Activated T-cell treated with anti-CD3 and anti-CD28 coated beads for 24 hours (primary cell): ENCODE data around the gene DIAPH2.

Experiments used
- DNase-seq: peaks from one replicate; pipeline ENCODE4 v3.0.0-alpha.2; 2020; ENCODE audit warnings: low read depth

The DIAPH2 gene

DNA sequence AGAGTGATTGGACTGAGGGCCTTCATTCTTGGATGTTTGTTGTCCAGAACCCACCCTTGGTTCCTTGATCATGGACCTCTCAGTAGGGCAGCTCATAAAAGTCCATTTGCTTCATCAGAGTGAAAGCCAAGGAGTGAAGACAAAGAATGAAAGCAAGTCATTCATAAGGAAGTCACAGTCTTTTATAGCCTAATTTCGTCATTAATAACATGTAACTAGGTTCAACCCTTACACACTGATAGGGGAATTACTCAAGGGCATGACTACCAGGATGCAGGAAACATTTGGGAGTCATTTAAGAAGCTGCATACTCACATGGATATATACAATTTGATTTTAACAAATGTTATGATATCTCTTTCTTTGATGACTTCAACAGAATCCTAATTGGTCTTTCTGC lies 294.3 kb downstream of the DIAPH2 start:
- DNase-seq = no peak

GRCh38 chrX:96979766-96980165 lies 295.1 kb downstream of the DIAPH2 start:
- no peak for DNase-seq

GRCh38 chrX:96982161-96982560 lies 297.5 kb downstream of the DIAPH2 start:
- no peak for DNase-seq

DNA sequence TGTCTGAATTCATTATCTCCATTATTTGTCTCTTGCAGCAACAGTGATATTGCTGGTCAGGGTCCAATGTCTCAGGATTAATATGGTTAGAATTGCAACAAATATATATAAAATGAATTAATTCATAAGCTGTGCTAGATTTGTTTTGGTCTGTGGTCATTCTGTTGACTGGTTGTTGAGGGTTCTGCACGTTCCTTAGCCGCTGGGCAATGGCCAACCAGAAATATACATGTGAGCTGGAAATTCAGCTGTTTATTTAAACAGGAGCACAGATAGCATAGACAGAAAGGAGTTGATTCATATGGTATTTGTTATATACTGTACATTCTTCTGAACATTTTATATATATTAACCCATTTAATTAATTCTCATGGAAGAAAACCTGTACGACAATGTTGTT lies 299.9 kb downstream of the DIAPH2 start:
- DNase-seq = no peak

- DNase-seq = no peak
Measured at GRCh38 chrX:96985046-96985445, 300.4 kb downstream of the DIAPH2 start.

DNA sequence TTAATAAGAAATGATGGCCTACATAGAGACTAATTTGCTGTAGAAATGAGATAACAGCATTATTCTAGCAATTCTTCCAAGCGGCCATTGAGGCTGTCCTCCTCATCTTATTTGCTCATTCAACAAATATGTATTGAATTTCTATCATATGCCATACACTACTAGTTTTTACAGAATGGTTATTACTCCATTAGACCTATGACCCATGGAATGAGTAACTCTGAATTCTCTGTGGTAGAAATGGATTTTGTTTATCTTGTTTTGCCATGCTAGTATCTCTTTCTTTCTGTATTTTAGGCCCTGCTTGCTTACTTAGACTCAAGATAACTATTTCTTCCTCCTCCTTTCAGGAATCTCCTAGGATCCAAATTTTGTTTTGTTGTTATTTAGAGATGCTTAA lies 302.6 kb downstream of the DIAPH2 start:
- DNase-seq = no peak

DNA sequence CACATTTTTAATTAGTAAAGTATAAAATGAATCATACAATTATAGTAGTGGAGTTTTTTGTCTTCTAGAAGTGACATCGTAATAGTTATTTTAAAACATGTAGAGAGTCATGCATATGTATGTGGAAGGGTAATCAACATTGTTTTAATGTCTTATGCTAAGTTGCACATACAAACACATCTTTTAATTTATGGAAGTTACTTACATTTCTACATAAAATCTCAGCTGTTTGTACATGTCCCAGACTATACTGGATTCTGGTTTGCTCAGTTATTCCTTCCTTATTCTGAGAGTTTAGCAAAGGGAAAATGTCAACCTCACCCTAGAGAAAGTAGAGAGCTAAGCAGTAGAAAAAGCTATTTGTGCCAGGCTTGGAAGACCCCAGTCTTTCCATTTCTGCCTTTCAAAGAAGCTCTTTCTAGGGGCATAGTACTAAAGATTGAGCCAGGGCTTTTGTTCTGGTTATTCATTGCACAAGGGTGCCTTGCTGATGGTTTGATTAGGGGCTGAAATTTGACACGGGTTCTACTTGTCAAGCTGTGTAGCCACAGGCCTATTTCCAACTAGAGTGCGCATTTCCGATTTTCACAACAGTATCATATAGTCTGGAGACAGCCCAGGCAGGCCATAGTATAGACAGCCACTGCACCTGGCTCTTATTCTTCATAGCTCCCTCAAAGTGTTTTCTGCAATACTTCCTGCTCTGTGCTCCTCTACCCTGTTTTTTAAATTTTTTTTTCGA lies 305.4 kb downstream of the DIAPH2 start:
- no peak for DNase-seq

GRCh38 chrX:96994093-96994492 lies 309.5 kb downstream of the DIAPH2 start:
- no peak for DNase-seq

DNA sequence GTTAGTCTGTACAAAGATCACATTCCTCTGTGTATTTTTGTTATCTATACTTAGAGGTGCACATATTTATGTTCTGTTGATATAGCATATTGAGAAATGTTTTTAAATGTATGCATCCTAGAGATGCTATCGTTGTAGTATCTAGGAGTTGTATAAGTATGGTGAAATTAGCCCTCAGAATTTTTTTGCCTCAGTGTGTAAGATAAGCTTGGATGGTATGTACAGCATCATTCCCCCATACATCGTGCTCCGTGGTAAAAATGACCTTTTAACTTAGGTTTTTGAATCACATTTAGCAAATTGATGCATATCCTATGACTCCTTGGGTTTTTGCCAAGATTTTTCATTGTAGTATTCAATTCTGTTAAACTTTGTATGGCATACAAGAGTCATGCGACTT lies 312.6 kb downstream of the DIAPH2 start:
- no peak for DNase-seq

GRCh38 chrX:97000682-97001368 lies 316.2 kb downstream of the DIAPH2 start:
- no peak for DNase-seq

GRCh38 chrX:97006167-97006566 lies 321.5 kb downstream of the DIAPH2 start:
- no peak for DNase-seq

DNA sequence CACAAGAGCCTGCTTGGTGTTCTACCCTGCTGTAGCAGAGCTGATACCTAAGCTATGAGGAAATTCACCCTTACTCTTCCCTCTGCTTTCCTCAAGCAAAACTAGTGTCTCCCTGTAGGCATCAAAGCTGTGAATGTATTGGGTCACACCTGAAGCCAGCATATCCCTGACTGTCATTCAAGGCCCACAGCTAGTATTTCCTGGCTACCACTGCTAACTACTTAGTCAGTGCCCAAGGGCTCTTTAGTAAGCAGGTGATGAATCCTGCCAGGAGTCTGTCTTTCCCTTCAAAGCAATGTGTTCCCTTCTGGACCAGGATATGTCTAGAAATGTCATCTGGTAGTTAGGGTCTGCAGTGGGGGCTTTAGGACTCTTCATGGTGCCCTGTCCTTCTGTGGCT lies 324.7 kb downstream of the DIAPH2 start:
- no peak for DNase-seq

- DNase-seq = no peak
Measured at GRCh38 chrX:97011540-97011939, 326.9 kb downstream of the DIAPH2 start.

- no peak for DNase-seq
Measured at GRCh38 chrX:97016106-97016505, 331.5 kb downstream of the DIAPH2 start.

DNA sequence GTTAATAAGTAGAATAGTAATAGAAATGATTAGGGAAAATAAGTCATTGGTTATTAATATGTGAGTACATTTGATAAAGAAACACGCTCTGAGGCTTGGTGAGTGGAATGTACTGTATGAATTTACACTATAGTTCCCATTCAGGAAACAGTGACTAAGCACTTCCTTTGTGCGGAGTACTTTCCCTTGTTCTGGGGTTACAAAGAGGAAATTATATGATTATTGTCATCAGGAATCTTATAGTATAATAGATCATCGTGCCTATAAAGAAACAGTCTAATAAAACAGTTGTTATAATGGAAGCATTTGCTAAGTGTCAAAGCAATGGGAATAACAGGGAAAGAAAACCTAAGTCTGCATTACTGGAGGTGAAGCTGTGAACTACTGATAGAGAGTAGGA lies 337.0 kb downstream of the DIAPH2 start:
- DNase-seq = no peak

DNA sequence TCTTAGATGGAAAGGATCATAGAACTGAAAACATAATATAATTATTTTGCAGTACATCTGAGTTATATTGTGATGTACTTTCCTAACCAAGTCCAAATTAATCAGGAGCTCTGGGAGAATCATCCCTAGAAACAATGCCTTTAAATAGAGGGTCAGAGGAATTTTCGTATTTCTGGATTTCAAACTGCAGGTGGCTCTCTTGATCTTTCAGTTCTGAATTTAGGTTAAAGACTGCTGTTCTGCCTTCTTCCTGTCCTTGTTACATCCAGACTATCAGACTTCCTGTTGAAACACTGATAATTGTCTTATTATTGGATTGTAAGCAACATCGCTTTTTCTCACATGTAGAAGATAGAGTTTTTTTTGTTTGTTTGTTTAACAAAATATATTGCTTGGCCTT lies 341.8 kb downstream of the DIAPH2 start:
- DNase-seq = no peak

GRCh38 chrX:97027384-97027922 lies 342.8 kb downstream of the DIAPH2 start:
- no peak for DNase-seq

- DNase-seq = no peak
Measured at GRCh38 chrX:97030463-97030862, 345.8 kb downstream of the DIAPH2 start.

GRCh38 chrX:97030947-97031346 lies 346.3 kb downstream of the DIAPH2 start:
- DNase-seq = no peak

DNA sequence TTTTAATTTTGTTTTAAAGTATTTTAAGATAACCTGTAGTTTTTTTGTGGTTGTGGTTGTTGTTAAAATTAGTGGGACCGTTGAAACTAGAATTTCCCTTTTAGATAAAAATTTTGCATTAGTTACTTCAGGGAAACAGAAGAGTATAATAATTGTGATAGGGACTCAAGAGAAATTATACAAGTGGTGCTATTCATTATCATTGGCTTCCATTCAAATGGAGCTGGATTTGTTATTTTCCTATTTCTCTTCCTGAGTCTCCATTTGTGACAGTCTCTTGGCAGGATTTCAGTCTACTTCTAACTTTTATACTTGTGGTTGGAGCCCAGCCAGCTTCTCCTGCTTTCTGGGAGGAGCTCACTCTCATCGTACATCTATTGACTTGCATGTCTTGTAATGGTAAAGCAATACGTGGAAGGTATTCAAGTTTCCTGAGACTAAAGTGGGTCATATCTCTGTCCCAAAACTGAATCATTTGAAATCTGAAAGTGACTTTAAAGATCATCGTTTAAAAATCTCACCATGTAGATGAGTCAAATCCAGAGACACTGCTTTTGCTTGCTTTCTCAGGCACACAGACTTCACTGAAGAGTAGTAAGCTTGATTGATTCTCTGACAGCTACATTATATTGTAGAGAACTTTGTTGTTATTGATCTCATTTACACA lies 354.9 kb downstream of the DIAPH2 start:
- no peak for DNase-seq

DNA sequence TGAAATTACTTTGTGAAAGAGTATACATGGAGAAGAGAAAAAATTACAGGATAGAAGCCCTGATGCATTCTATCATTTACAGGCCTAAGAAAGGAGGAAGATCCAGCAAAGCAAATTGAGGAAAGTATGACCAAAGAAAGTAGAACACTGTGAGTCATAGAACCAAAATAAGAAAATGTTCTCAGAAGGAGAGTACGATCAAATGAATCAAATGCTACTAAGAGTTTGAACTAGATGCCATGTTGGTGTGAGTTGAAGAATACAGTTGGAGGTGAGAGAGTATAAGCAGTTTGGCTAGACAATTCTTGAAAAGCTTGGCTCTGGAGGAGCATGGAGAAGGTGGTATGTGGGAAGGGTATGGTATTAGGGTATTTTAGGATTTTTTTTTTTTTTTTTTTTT lies 360.8 kb downstream of the DIAPH2 start:
- no peak for DNase-seq

DNA sequence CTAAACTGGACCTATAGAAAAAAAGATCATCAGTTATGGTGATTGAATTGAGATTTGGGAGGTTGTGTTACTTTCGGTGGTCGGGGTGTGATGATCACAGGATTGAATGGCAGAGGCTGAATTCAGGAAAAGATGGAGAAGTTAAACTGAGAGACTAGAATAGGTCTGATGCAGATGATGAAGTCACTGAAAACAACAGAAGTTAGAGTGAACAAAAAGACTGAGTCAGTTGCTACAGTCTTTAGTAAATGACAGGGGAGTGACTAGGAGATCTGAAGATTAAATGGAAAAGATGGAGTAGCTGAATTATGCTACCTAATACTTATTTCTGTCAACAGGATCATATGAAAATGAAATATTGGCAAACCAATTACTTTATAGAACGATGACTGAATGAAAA lies 362.2 kb downstream of the DIAPH2 start:
- DNase-seq = no peak

- DNase-seq = no peak
Measured at GRCh38 chrX:97050392-97050791, 365.8 kb downstream of the DIAPH2 start.
